DOHH2 (cell line): ENCODE data around the gene USH1G.

Experiments
- CTCF ChIP-seq: fragments of 200-600 bp; sonication (generic); IDR thresholded peaks from one replicate; pipeline ENCODE4 v1.5.1; 2014; ENCODE audit warnings: antibody characterized with exemption, mild to moderate bottlenecking, low read depth, low read length; ENCODE audit not compliant: poor library complexity, severe bottlenecking
- EZH2phosphoT487 ChIP-seq: fragments of 200-600 bp; sonication (generic); IDR thresholded peaks from 2 replicates; pipeline ENCODE4 v1.6.1; 2017; ENCODE audit warnings: borderline replicate concordance, mild to moderate bottlenecking, antibody characterized with exemption, low read length, moderate library complexity, mixed read lengths

DNA sequence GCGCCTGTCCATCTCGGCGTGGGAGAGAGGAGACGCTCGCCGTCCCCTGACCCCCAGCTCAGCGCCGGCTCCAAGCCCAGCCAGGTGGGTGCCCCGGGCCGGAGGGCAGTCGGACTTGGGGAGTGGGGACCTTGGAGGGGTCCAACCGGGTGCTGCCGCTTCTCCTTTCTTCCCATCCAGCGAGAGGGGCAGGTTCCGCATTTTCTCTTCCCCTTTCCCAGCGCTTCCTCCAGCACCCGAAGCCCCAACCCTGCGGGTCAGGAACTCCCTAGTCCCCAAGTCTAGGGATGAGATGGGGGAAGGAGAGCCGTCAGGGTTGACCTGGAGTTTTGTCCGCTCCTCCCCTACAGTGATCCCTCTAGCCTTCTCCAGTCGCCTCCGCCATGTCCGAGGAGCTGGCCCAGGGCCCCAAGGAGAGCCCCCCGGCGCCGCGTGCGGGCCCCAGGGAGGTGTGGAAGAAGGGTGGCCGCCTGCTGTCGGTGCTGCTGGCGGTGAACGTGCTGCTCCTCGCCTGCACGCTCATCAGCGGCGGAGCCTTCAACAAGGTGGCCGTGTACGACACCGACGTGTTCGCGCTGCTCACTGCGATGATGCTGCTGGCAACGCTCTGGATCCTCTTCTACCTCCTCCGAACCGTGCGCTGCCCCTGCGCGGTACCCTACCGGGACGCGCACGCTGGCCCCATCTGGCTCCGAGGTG is 1.3 kb upstream of the USH1G start, which contains the start of gene OTOP2:
- TF ChIP-seq CTCF (no peak), EZH2phosphoT487 (no peak)
